Measurements from ENCODE around the gene ELFN2. TPM values are rescaled to one million over a fixed set of nuclear protein-coding genes. Genes with fewer than 3 reads are reported as not detected.
A peak's percentile ranks its signal among the peaks of the same experiment; 100 is the strongest.

ELFN2 gene
- total and polyA plus RNA-seq, 2 of the 13 experiments (the other 11 are each of a cell fraction or from before 2014, with no cell fraction given) = 0.01 TPM; not detected in 1

GRCh38 chr22:37431366-37431765 is 4.1 kb upstream of the ELFN2 start:
- no peak overlapping the region for H3K4me3 ChIP-seq (replicated peaks in 1 of 3; ENCODE audit: insufficient read depth in 1 of 3, low read depth in 2 of 3, low read length in 3 of 3)
- no peak overlapping the region for H3K4me2 ChIP-seq (ENCODE audit: low read depth, low read length)
- WGBS (ENCODE audit: low lambda C conversion rate) = 42% methylated on average over 9 of the region's 9 CpGs
- H3K79me2 ChIP-seq (ENCODE audit: insufficient read depth, low read length) = no peaks in the 10 kb centered on the region
- H3K27ac ChIP-seq (ENCODE audit: extremely low read length, insufficient read depth, low read length) = no peak overlapping the region
- no peak for TF ChIP-seq SP5 (CRISPR knock-in tag; IDR thresholded peaks at IDR 0.05; ENCODE audit: borderline replicate concordance, low read depth)
- TF ChIP-seq, protein P1, sequence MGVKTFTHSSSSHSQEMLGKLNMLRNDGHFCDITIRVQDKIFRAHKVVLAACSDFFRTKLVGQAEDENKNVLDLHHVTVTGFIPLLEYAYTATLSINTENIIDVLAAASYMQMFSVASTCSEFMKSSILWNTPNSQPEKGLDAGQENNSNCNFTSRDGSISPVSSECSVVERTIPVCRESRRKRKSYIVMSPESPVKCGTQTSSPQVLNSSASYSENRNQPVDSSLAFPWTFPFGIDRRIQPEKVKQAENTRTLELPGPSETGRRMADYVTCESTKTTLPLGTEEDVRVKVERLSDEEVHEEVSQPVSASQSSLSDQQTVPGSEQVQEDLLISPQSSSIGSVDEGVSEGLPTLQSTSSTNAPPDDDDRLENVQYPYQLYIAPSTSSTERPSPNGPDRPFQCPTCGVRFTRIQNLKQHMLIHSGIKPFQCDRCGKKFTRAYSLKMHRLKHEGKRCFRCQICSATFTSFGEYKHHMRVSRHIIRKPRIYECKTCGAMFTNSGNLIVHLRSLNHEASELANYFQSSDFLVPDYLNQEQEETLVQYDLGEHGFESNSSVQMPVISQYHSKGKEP (CRISPR knock-in tag; IDR thresholded peaks at IDR 0.05) = no peak
- peak; percentile 44; the same call in 1 of the 2 replicates for TF ChIP-seq FOSL2 (CRISPR knock-in tag; IDR thresholded peaks at IDR 0.05)
- H3K9ac ChIP-seq (ENCODE audit: insufficient read depth, low read depth, low read length) = no peak overlapping the region
- H2AFZ ChIP-seq (ENCODE audit: low read length) = no peak overlapping the region
- in situ Hi-C loops (cut with HindIII; ENCODE audit: extremely low pct_ligation_motif_present, low pct_unique_long_range_greater_than_20kb) = no loop called here
- FAIRE-seq (no peak), ATAC-seq (no peak), DNase-seq (ENCODE audit: low spot score) (peak; percentile 8)
- peaks cover 26% of the 10 kb centered on the region for H3K4me1 ChIP-seq (ENCODE audit: insufficient read depth, low read length)
- H3K9me3 ChIP-seq (ENCODE audit: low read length) = no peaks in the 10 kb centered on the region
- ChIA-PET POLR2A (interaction anchor here (2.2 kb wide), 1 partner anchor 24 kb away, joined by 5 read pairs; no protein-coding TSS in a partner anchor), CTCF (ENCODE audit: low intra/inter-chr PET ratio, low total read pairs) (no interaction called here)
- no peaks in the 10 kb centered on the region for H3K36me3 ChIP-seq (replicated peaks in 1 of 2; ENCODE audit: control insufficient read depth in 1 of 2, insufficient read depth in 2 of 2, low read length in 2 of 2)
- intact Hi-C loops (cut with micrococcal nuclease; ENCODE audit: unreplicated experiment) = no loop called here
- H3K27me3 ChIP-seq (ENCODE audit: control insufficient read depth in 1 of 2, insufficient read depth in 2 of 2, low read length in 2 of 2) = peaks cover 19 to 75% of the 10 kb centered on the region in 2 experiments
- no TSS peak for BruUV-seq (replicated peaks)
- peaks cover 7% of the 10 kb centered on the region; the same call in 1 of the 2 replicates for H4K20me1 ChIP-seq (ENCODE audit: insufficient read depth, low read length)

- intact Hi-C loops (cut with micrococcal nuclease; ENCODE audit: unreplicated experiment) = loop anchor here (1.0 kb wide), 1 partner anchor 114 kb away; no protein-coding TSS in a partner anchor
- Histone ChIP-seq H2AFZ (ENCODE audit: low read length) (no peak overlapping the region), H3K9me3 (ENCODE audit: low read length) (no peaks in the 10 kb centered on the region), H4K20me1 (ENCODE audit: insufficient read depth, low read length) (peaks cover 7% of the 10 kb centered on the region; the same call in 1 of the 2 replicates), H3K27me3 (ENCODE audit: control insufficient read depth in 1 of 2, insufficient read depth in 2 of 2, low read length in 2 of 2) (peaks cover 21 to 79% of the 10 kb centered on the region in 2 experiments), H3K27ac (ENCODE audit: extremely low read length, insufficient read depth, low read length) (no peak overlapping the region), H3K9ac (ENCODE audit: insufficient read depth, low read depth, low read length) (no peak overlapping the region), H3K36me3 (replicated peaks in 1 of 2; ENCODE audit: control insufficient read depth in 1 of 2, insufficient read depth in 2 of 2, low read length in 2 of 2) (no peaks in the 10 kb centered on the region), H3K4me3 (replicated peaks in 1 of 3; ENCODE audit: insufficient read depth in 1 of 3, low read depth in 2 of 3, low read length in 3 of 3) (no peak overlapping the region), H3K79me2 (ENCODE audit: insufficient read depth, low read length) (no peaks in the 10 kb centered on the region), H3K4me2 (ENCODE audit: low read depth, low read length) (no peak overlapping the region), H3K4me1 (ENCODE audit: insufficient read depth, low read length) (peaks cover 26% of the 10 kb centered on the region)
- no peak for DNase-seq (ENCODE audit: low spot score)
- no peak for ATAC-seq
- ChIA-PET CTCF (ENCODE audit: low intra/inter-chr PET ratio, low total read pairs) (interaction anchor here (1.2 kb wide), 1 partner anchor 114 kb away, joined by 6 read pairs; no protein-coding TSS in a partner anchor), POLR2A (interaction anchor here (2.2 kb wide), 1 partner anchor 24 kb away, joined by 5 read pairs; no protein-coding TSS in a partner anchor)
- BruUV-seq (replicated peaks) = no TSS peak
- 38% methylated on average over 6 of the region's 6 CpGs for WGBS (ENCODE audit: low lambda C conversion rate)
- in situ Hi-C loops (cut with HindIII; ENCODE audit: extremely low pct_ligation_motif_present, low pct_unique_long_range_greater_than_20kb) = no loop called here
- TF ChIP-seq, protein P2, sequence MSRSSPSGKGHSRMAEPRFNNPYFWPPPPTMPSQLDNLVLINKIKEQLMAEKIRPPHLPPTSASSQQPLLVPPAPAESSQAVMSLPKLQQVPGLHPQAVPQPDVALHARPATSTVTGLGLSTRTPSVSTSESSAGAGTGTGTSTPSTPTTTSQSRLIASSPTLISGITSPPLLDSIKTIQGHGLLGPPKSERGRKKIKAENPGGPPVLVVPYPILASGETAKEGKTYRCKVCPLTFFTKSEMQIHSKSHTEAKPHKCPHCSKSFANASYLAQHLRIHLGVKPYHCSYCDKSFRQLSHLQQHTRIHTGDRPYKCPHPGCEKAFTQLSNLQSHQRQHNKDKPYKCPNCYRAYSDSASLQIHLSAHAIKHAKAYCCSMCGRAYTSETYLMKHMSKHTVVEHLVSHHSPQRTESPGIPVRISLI (CRISPR knock-in tag; IDR thresholded peaks at IDR 0.05; ENCODE audit: borderline replicate concordance) = no peak
- TF ChIP-seq, protein P3, sequence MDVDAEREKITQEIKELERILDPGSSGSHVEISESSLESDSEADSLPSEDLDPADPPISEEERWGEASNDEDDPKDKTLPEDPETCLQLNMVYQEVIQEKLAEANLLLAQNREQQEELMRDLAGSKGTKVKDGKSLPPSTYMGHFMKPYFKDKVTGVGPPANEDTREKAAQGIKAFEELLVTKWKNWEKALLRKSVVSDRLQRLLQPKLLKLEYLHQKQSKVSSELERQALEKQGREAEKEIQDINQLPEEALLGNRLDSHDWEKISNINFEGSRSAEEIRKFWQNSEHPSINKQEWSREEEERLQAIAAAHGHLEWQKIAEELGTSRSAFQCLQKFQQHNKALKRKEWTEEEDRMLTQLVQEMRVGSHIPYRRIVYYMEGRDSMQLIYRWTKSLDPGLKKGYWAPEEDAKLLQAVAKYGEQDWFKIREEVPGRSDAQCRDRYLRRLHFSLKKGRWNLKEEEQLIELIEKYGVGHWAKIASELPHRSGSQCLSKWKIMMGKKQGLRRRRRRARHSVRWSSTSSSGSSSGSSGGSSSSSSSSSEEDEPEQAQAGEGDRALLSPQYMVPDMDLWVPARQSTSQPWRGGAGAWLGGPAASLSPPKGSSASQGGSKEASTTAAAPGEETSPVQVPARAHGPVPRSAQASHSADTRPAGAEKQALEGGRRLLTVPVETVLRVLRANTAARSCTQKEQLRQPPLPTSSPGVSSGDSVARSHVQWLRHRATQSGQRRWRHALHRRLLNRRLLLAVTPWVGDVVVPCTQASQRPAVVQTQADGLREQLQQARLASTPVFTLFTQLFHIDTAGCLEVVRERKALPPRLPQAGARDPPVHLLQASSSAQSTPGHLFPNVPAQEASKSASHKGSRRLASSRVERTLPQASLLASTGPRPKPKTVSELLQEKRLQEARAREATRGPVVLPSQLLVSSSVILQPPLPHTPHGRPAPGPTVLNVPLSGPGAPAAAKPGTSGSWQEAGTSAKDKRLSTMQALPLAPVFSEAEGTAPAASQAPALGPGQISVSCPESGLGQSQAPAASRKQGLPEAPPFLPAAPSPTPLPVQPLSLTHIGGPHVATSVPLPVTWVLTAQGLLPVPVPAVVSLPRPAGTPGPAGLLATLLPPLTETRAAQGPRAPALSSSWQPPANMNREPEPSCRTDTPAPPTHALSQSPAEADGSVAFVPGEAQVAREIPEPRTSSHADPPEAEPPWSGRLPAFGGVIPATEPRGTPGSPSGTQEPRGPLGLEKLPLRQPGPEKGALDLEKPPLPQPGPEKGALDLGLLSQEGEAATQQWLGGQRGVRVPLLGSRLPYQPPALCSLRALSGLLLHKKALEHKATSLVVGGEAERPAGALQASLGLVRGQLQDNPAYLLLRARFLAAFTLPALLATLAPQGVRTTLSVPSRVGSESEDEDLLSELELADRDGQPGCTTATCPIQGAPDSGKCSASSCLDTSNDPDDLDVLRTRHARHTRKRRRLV (CRISPR knock-in tag; IDR thresholded peaks at IDR 0.05) = no peak
- FAIRE-seq = no peak
Observed at GRCh38 chr22:37430941-37431340, 3.7 kb upstream of the ELFN2 start.

Data from HepG2 (cell line).